ENCODE measurements around the gene RPS2.
"Not testable (repeated sequence)": the region's sequence is repeated elsewhere in the genome, so short reads cannot be mapped to it uniquely, and the experiment has no call there.

The RPS2 gene

DNA sequence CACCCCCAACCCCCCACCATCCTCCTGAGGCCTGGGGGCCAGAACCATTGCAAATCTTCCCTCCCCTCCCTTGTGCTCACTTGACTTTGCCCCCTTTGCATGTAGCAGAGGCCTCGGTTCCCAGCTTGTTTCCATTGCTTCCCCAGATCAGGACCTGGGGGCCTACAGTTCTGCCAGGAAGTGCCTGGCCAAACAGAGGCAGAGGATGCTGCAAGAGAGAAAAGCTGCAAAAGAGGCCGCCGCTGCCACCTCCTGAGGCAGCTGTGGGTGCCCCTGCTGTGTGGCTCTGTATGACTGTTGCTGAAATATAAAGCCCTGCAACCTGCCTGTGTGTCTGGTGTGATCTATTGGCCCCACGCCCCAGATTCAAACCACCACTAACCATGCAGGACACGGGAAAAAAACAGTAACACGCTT lies 3.0 kb downstream of the RPS2 start:
- TF ChIP-seq, protein P1, sequence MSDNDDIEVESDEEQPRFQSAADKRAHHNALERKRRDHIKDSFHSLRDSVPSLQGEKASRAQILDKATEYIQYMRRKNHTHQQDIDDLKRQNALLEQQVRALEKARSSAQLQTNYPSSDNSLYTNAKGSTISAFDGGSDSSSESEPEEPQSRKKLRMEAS (IDR thresholded peaks at IDR 0.05; ENCODE audit: low read depth, low read length): no peak
- TF ChIP-seq, protein P2, sequence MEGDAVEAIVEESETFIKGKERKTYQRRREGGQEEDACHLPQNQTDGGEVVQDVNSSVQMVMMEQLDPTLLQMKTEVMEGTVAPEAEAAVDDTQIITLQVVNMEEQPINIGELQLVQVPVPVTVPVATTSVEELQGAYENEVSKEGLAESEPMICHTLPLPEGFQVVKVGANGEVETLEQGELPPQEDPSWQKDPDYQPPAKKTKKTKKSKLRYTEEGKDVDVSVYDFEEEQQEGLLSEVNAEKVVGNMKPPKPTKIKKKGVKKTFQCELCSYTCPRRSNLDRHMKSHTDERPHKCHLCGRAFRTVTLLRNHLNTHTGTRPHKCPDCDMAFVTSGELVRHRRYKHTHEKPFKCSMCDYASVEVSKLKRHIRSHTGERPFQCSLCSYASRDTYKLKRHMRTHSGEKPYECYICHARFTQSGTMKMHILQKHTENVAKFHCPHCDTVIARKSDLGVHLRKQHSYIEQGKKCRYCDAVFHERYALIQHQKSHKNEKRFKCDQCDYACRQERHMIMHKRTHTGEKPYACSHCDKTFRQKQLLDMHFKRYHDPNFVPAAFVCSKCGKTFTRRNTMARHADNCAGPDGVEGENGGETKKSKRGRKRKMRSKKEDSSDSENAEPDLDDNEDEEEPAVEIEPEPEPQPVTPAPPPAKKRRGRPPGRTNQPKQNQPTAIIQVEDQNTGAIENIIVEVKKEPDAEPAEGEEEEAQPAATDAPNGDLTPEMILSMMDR (IDR thresholded peaks at IDR 0.05; ENCODE audit: low read depth, low read length): no peak
- TF ChIP-seq MYC (IDR thresholded peaks at IDR 0.05; ENCODE audit: low read depth, low read length): no peak
- peak; percentile 17 for TF ChIP-seq POLR2A (IDR thresholded peaks at IDR 0.05; ENCODE audit: extremely low read depth, insufficient read length)
- peak overlapping the region; percentile 97 for H3K4me3 ChIP-seq (ENCODE audit: low read depth, low read length)
- DNase-seq (ENCODE audit: low read depth): peak; percentile 73

DNA sequence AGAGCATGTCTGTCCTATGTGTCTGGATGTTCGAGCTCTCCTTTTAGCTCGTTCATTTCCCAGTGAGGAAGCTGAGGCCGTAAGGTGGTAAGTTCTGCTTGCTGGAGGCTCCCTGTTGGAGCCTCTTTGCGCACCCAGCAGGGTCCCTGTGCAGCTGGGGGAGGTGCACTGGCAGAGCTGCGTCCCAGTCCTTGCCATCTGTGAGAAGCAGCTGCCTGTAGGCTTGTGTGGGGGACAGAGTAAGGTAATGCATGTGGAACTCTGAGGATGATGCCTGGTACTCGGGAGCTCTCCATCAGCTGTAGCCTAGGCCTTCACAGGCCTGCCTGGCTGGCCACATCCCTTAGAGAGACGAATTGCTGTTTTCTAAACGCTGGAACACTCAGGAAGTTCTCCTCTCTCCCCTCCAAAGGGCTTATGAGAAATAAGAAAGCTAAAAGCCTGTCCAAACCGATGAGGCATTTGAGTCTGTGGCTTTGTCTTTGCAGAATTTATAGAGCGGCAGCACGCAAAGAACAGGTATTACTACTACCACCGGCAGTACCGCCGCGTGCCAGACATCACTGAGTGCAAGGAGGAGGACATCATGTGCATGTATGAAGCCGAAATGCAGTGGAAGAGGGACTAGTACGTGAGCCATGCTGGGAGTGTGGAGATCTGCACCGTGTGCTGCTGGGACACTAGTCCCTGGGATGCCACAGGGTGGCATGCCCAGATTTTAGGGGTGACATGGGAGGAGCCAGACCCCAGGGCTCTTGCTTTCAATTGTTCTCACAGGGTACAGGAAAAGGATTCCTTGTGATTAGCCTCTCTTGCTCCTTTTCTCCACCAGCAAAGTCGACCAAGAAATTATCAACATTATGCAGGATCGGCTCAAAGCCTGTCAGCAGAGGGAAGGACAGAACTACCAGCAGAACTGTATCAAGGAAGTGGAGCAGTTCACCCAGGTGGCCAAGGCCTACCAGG lies 3.7 kb downstream of the RPS2 start:
- H3K4me3 ChIP-seq (ENCODE audit: low read depth, low read length): peak overlapping the region; percentile 77
- TF ChIP-seq, protein P2 (IDR thresholded peaks at IDR 0.05; ENCODE audit: low read depth, low read length): no peak
- TF ChIP-seq, protein P1 (IDR thresholded peaks at IDR 0.05; ENCODE audit: low read depth, low read length): no peak
- no peak for TF ChIP-seq POLR2A (IDR thresholded peaks at IDR 0.05; ENCODE audit: extremely low read depth, insufficient read length)
- peak; percentile 87 for DNase-seq (ENCODE audit: low read depth)

DNA sequence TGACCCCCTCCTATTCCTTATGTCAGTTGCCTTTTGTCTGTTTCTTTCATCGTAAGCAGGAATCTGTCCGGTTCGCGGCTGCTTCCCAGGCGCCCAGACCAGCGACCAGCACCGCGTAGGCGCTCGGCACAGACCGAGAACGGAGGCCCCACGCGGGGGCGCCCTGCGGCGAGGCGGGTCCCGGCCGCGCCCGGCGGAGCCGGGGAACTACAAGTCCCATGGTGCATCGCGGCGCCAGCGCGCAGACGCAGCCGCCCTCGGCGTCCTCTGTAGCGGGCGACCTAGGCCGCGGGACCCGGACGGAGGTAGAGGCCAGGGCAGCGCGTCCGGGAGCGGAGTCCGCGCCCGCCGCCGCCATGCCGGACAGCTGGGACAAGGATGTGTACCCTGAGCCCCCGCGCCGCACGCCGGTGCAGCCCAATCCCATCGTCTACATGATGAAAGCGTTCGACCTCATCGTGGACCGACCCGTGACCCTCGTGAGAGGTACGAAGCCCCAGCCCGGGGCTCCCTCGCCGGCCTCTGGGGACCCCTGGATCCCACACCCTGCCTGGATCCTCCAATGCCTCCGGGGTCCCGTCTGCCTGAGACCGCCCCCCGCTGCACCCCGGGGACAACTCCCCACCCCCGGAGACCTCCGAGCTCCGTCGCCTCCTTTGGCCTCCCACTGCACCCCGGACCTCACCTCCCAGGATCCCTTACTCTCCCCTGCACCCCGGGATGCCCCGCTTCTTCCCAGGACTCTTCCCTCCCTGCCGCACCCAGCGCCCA lies 5.2 kb downstream of the RPS2 start, which contains the start of gene NDUFB10:
Gene NDUFB10, plus strand, starts transcription at position 270 of the 771 bp plus-strand sequence. Its CDS starts 87 bp downstream, at position 357.
- H3K4me3 ChIP-seq (ENCODE audit: low read depth, low read length): peak within 1 kb of the TSS; percentile 77
- TF ChIP-seq, protein P1 (IDR thresholded peaks at IDR 0.05; ENCODE audit: low read depth, low read length): peak; percentile 47
- peak; percentile 76 for TF ChIP-seq MYC (IDR thresholded peaks at IDR 0.05; ENCODE audit: low read depth, low read length)
- TF ChIP-seq, protein P2 (IDR thresholded peaks at IDR 0.05; ENCODE audit: low read depth, low read length): peak; percentile 66
- peak; percentile 93 for TF ChIP-seq POLR2A (IDR thresholded peaks at IDR 0.05; ENCODE audit: extremely low read depth, insufficient read length)
- DNase-seq (ENCODE audit: low read depth): peak; percentile 93

DNA sequence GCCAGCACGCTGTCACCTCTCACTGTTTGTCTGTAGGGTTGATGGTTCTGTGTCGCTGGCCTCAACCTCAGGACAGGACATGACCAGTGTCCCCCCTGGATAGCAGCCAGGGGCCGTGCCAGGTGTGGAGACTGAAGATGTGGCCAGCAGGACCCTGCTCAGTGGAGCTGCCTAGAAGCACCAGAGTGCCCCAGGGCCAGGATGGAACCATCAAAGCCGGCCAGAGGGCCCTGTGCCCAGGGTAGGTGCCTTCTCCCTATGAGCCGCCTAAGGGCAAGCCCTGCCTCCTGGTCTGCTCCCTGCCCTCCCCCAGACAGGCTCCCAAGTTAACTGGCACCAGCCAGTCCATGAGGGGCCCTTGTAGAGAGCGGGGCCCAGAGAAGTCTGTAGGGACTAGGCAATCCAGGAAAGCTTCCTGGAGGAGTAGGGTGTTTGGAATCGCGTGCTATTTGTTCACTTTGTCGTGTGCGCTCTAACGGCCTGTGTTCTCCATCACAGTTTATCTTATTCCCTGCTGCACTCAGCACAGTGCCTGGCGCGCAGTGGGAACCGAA lies 5.8 kb downstream of the RPS2 start:
- peak overlapping the region; percentile 16 for H3K4me3 ChIP-seq (ENCODE audit: low read depth, low read length)
- TF ChIP-seq MYC (IDR thresholded peaks at IDR 0.05; ENCODE audit: low read depth, low read length) (no peak), POLR2A (IDR thresholded peaks at IDR 0.05; ENCODE audit: extremely low read depth, insufficient read length) (no peak)
- TF ChIP-seq, protein P1 (IDR thresholded peaks at IDR 0.05; ENCODE audit: low read depth, low read length): no peak
- TF ChIP-seq, protein P2 (IDR thresholded peaks at IDR 0.05; ENCODE audit: low read depth, low read length): no peak
- DNase-seq (ENCODE audit: low read depth): no peak

DNA sequence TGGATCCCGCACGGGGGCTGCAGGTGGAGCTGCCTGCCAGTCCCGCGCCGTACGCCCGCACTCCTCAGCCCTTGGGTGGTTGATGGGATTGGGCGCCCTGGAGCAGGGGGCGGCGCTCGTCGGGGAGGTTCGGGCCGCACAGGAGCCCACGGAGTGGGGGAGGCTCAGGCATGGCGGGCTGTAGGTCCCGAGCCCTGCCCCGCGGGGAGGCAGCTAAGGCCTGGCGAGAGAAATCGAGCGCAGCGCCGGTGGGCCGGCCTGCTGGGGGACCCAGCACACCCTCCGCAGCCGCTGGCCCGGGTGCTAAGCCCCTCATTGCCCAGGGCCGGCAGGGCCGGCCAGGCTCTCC lies 6.5 kb downstream of the RPS2 start:
- H3K4me3 ChIP-seq (ENCODE audit: low read depth, low read length); DNase-seq (ENCODE audit: low read depth): not testable (repeated sequence)

DNA sequence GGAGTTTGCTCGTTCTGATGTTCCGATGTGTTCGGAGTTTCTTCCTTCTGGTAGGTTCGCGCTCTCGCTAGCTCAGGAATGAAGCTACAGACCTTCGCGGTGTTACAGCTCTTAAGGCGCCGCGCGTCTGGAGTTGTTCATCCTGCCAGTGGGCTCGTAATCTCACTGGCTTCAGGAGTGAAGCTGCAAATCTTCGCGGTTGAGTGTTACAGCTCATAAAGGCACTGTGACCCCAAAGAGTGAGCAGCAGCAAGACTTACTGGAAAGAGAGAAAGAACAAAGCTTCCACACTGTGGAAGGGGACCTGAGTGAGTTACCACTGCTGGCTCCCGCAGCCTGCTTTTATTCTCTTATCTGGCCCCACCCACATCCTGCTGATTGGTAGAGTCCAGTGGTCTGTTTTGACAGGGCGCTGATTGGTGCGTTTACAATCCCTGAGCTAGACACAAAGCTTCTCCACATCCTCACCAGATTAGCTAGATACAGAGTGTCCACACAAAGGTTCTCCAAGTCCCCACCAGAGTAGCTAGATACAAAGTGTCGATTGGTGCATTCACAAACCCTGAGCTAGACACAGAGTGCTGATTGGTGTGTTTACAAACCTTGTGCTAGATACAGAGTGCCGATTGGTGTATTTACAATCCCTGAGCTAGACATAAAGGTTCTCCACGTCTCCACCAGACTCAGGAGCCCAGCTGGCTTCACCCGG lies 7.0 kb downstream of the RPS2 start:
- DNase-seq (ENCODE audit: low read depth); H3K4me3 ChIP-seq (ENCODE audit: low read depth, low read length): not testable (repeated sequence)
